Ishikawa (cell line): Measurements from ENCODE around the gene SLX9.

Experiments used
- EP300 ChIP-seq: IDR thresholded peaks from 2 replicates; pipeline ENCODE4 v1.6.1; 2012; ENCODE audit warnings: borderline replicate concordance
- FOXM1 ChIP-seq: IDR thresholded peaks from 2 replicates; pipeline ENCODE4 v1.6.1; 2012; ENCODE audit warnings: low read depth, borderline replicate concordance
- RAD21 ChIP-seq: IDR thresholded peaks from 2 replicates; pipeline ENCODE4 v1.6.1; 2012; ENCODE audit warnings: low read depth
- TAF1 ChIP-seq: IDR thresholded peaks from 2 replicates; pipeline ENCODE4 v1.6.1; 2012; ENCODE audit warnings: low read depth, mild to moderate bottlenecking
- TCF12 ChIP-seq: IDR thresholded peaks from 2 replicates; pipeline ENCODE4 v1.6.1; 2012; ENCODE audit warnings: low read depth
- TEAD4 ChIP-seq: IDR thresholded peaks from 2 replicates; pipeline ENCODE4 v1.6.1; 2012
- YY1 ChIP-seq: IDR thresholded peaks from 2 replicates; pipeline ENCODE4 v1.6.1; 2012; ENCODE audit warnings: low read depth
- TF ChIP-seq, protein P1 (sequence below): IDR thresholded peaks from 2 replicates; pipeline ENCODE4 v1.6.1; 2012; ENCODE audit warnings: low read depth, mild to moderate bottlenecking
- TF ChIP-seq, protein P2 (sequence below): IDR thresholded peaks from 2 replicates; pipeline ENCODE4 v1.6.1; 2012

- no peak for TF ChIP-seq RAD21
- TF ChIP-seq, protein P1, sequence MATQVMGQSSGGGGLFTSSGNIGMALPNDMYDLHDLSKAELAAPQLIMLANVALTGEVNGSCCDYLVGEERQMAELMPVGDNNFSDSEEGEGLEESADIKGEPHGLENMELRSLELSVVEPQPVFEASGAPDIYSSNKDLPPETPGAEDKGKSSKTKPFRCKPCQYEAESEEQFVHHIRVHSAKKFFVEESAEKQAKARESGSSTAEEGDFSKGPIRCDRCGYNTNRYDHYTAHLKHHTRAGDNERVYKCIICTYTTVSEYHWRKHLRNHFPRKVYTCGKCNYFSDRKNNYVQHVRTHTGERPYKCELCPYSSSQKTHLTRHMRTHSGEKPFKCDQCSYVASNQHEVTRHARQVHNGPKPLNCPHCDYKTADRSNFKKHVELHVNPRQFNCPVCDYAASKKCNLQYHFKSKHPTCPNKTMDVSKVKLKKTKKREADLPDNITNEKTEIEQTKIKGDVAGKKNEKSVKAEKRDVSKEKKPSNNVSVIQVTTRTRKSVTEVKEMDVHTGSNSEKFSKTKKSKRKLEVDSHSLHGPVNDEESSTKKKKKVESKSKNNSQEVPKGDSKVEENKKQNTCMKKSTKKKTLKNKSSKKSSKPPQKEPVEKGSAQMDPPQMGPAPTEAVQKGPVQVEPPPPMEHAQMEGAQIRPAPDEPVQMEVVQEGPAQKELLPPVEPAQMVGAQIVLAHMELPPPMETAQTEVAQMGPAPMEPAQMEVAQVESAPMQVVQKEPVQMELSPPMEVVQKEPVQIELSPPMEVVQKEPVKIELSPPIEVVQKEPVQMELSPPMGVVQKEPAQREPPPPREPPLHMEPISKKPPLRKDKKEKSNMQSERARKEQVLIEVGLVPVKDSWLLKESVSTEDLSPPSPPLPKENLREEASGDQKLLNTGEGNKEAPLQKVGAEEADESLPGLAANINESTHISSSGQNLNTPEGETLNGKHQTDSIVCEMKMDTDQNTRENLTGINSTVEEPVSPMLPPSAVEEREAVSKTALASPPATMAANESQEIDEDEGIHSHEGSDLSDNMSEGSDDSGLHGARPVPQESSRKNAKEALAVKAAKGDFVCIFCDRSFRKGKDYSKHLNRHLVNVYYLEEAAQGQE, result no peak
- no peak for TF ChIP-seq YY1
- TF ChIP-seq EP300, result no peak
- TF ChIP-seq TAF1, result no peak
- TF ChIP-seq, protein P2, sequence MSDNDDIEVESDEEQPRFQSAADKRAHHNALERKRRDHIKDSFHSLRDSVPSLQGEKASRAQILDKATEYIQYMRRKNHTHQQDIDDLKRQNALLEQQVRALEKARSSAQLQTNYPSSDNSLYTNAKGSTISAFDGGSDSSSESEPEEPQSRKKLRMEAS, result no peak
- TF ChIP-seq TCF12, result no peak
- no peak for TF ChIP-seq TEAD4
- TF ChIP-seq FOXM1, result no peak
Observed at GRCh38 chr21:44935533-44935927, 4.3 kb upstream of the SLX9 start.
